CD14-positive monocyte (primary cell): Measurements from ENCODE around the gene PSAPL1. TPM values are rescaled to one million over a fixed set of nuclear protein-coding genes. Genes with fewer than 3 reads are reported as not detected.

Source experiments
- DNase-seq, 3 donors: peaks; one replicate each; pipeline ENCODE4 v3.0.0-alpha.2; 2011 to 2022
- H2AFZ ChIP-seq: 2 replicates; pipeline ENCODE4 v1.6.0; 2012; ENCODE audit warnings: mild to moderate bottlenecking, low read depth, low read length, inconsistent platforms; ENCODE audit not compliant: insufficient read depth, poor library complexity, severe bottlenecking
- H3K27ac ChIP-seq, 2 donors: 1 replicate in 1 of 2; 2 replicates in 1 of 2; pipeline ENCODE4 v1.5.1; 2012 to 2013; ENCODE audit warnings: low read length in 2 of 2, control low read depth in 1 of 2, inconsistent platforms in 1 of 2, low read depth in 1 of 2, mild to moderate bottlenecking in 1 of 2
- H3K27me3 ChIP-seq, 2 donors: one replicate each; pipeline versions ENCODE4 v1.6.0 to v1.6.1; 2011 to 2013; ENCODE audit warnings: low read length in 2 of 2; ENCODE audit not compliant: control insufficient read depth in 2 of 2, insufficient read depth in 2 of 2
- H3K36me3 ChIP-seq, 2 donors: replicated peaks in 1 of 2; 1 replicate in 1 of 2; 2 replicates in 1 of 2; pipeline versions ENCODE4 v1.5.1 to v1.6.1; 2012 to 2013; ENCODE audit warnings: low read length in 2 of 2, control low read depth in 1 of 2, inconsistent platforms in 1 of 2, mild to moderate bottlenecking in 1 of 2; ENCODE audit not compliant: insufficient read depth in 2 of 2, control insufficient read depth in 1 of 2
- H3K4me1 ChIP-seq, 2 donors: 1 replicate in 1 of 2; 2 replicates in 1 of 2; pipeline versions ENCODE4 v1.5.1 to v1.6.1; 2012 to 2013; ENCODE audit warnings: low read length in 2 of 2, control low read depth in 1 of 2, inconsistent platforms in 1 of 2, mild to moderate bottlenecking in 1 of 2, moderate library complexity in 1 of 2; ENCODE audit not compliant: insufficient read depth in 2 of 2, control insufficient read depth in 1 of 2
- H3K4me2 ChIP-seq: replicated peaks from 2 replicates; pipeline ENCODE3; 2012; ENCODE audit warnings: low read length, moderate library complexity, mild to moderate bottlenecking; ENCODE audit not compliant: poor library complexity, severe bottlenecking; ENCODE audit errors: extremely low read depth
- H3K4me3 ChIP-seq, 3 experiments: fragments of 200-600 bp in 1 of 3; sonication (generic) in 1 of 3; replicated peaks in 1 of 3; 1 replicate in 2 of 3; 2 replicates in 1 of 3; pipeline ENCODE4 v1.5.1; 2011 to 2013; ENCODE audit warnings: low read length in 3 of 3, mild to moderate bottlenecking in 3 of 3, control low read depth in 2 of 3, low read depth in 2 of 3, inconsistent platforms in 1 of 3, moderate library complexity in 1 of 3
- H3K79me2 ChIP-seq: 2 replicates; pipeline ENCODE4 v1.6.0; 2012; ENCODE audit warnings: mild to moderate bottlenecking, control low read depth, inconsistent platforms, low read length, moderate library complexity; ENCODE audit not compliant: insufficient read depth
- H3K9ac ChIP-seq: 2 replicates; pipeline ENCODE4 v1.6.0; 2017; ENCODE audit warnings: low read length, mild to moderate bottlenecking; ENCODE audit not compliant: insufficient read depth, poor library complexity, severe bottlenecking
- H3K9me3 ChIP-seq, 2 donors: replicated peaks in 1 of 2; 1 replicate in 1 of 2; 2 replicates in 1 of 2; pipeline versions ENCODE4 v1.5.1 to v1.6.1; 2012 to 2013; ENCODE audit warnings: low read length in 2 of 2, control low read depth in 1 of 2; ENCODE audit not compliant: control insufficient read depth in 1 of 2, insufficient read depth in 1 of 2
- H4K20me1 ChIP-seq: 2 replicates; pipeline ENCODE4 v1.6.0; 2012; ENCODE audit warnings: mild to moderate bottlenecking, low read length, control low read depth, moderate library complexity; ENCODE audit not compliant: insufficient read depth
- H3K27ac Mint-ChIP-seq, 7 donors: one replicate each; pipeline ENCODE4 v1.8.0; 2020; ENCODE audit warnings: mild to moderate bottlenecking in 7 of 7, mixed read lengths in 7 of 7, moderate library complexity in 6 of 7, inconsistent platforms in 2 of 7
- H3K27me3 Mint-ChIP-seq, 3 donors: one replicate each; pipeline ENCODE4 v1.8.0; 2021 to 2022; ENCODE audit warnings: low read depth in 3 of 3, mild to moderate bottlenecking in 3 of 3, mixed read lengths in 3 of 3, moderate library complexity in 3 of 3, inconsistent platforms in 1 of 3
- H3K36me3 Mint-ChIP-seq, 2 donors: one replicate each; pipeline ENCODE4 v1.8.0; 2020; ENCODE audit warnings: mixed read lengths in 2 of 2, inconsistent platforms in 1 of 2, mild to moderate bottlenecking in 1 of 2
- H3K4me1 Mint-ChIP-seq: one replicate; pipeline ENCODE4 v1.8.0; 2020; ENCODE audit warnings: mild to moderate bottlenecking, mixed read lengths
- H3K4me3 Mint-ChIP-seq, 2 donors: one replicate each; pipeline ENCODE4 v1.8.0; 2020; ENCODE audit warnings: mild to moderate bottlenecking in 2 of 2, mixed read lengths in 2 of 2, moderate library complexity in 1 of 2
- H3K9me3 Mint-ChIP-seq, 7 donors: one replicate each; pipeline ENCODE4 v1.8.0; 2020 to 2022; ENCODE audit warnings: mixed read lengths in 7 of 7, mild to moderate bottlenecking in 6 of 7, moderate library complexity in 6 of 7, inconsistent platforms in 2 of 7
- WGBS: methylation state at CpG from one replicate; pipeline ENCODE4 v1.1.5; 2013; ENCODE audit warnings: missing lambda C conversion rate; ENCODE audit not compliant: insufficient coverage; 5-methylcytosine and 5-hydroxymethylcytosine counted together
- intact Hi-C, 2 donors: fragments of 100-400 bp; cut with micrococcal nuclease; formaldehyde crosslinking; loops; one replicate each; pipeline versions ENCODE4 v1.15.0 to v1.15.1; 2023
- polyA plus RNA-seq, 3 donors: library from polyadenylated mRNA; depleted of rRNA in 1 of 3; unstranded in 2 of 3; stranded (reverse) in 1 of 3; fragments of 300-500 nt in 2 of 3; fragments of >200 nt in 1 of 3; fragmentation: Illumina TruSeq in 2 of 3; gene quantifications; 1 replicate in 2 of 3; 2 replicates in 1 of 3; pipeline ENCODE4 v1.2.3, GENCODE V29; 2012 to 2021
- TF ChIP-seq, protein P1 (sequence below): fragments of 200-600 bp; IDR thresholded peaks from one replicate; pipeline ENCODE4 v1.8.0; 2022; ENCODE audit warnings: antibody characterized with exemption, mild to moderate bottlenecking

PSAPL1 gene
- polyA plus RNA-seq, 3 donors: not detected

GRCh38 chr4:7461230-7461629, 26.5 kb upstream of the PSAPL1 start:
- no peak overlapping the region for H3K4me2 ChIP-seq
- H3K4me3 ChIP-seq: no peak overlapping the region
- no peaks in the 10 kb centered on the region for H3K79me2 ChIP-seq
- Mint-ChIP-seq H3K27me3 (peaks cover 6 to 12% (median 11%) of the 10 kb centered on the region in 3 donors), H3K4me3 (no peak overlapping the region), H3K4me1 (no peaks in the 10 kb centered on the region), H3K36me3 (no peaks in the 10 kb centered on the region), H3K9me3 (peaks cover 0 to 5% (median 0%) of the 10 kb centered on the region in 7 donors), H3K27ac (no peak overlapping the region)
- H4K20me1 ChIP-seq: no peaks in the 10 kb centered on the region
- TF ChIP-seq, protein P1, sequence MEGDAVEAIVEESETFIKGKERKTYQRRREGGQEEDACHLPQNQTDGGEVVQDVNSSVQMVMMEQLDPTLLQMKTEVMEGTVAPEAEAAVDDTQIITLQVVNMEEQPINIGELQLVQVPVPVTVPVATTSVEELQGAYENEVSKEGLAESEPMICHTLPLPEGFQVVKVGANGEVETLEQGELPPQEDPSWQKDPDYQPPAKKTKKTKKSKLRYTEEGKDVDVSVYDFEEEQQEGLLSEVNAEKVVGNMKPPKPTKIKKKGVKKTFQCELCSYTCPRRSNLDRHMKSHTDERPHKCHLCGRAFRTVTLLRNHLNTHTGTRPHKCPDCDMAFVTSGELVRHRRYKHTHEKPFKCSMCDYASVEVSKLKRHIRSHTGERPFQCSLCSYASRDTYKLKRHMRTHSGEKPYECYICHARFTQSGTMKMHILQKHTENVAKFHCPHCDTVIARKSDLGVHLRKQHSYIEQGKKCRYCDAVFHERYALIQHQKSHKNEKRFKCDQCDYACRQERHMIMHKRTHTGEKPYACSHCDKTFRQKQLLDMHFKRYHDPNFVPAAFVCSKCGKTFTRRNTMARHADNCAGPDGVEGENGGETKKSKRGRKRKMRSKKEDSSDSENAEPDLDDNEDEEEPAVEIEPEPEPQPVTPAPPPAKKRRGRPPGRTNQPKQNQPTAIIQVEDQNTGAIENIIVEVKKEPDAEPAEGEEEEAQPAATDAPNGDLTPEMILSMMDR: no peak
- H3K27me3 ChIP-seq: no peaks in the 10 kb centered on the region
- H3K36me3 ChIP-seq: no peaks in the 10 kb centered on the region
- H3K9me3 ChIP-seq: peaks cover 0 to 6% of the 10 kb centered on the region in 2 donors
- no peaks in the 10 kb centered on the region for H3K4me1 ChIP-seq
- no peak overlapping the region for H3K27ac ChIP-seq
- no peak overlapping the region for H3K9ac ChIP-seq
- intact Hi-C loops: no loop called here
- no peak overlapping the region for H2AFZ ChIP-seq
- no peak for DNase-seq
- 57% methylated on average over 14 of the region's 17 CpGs for WGBS

DNA sequence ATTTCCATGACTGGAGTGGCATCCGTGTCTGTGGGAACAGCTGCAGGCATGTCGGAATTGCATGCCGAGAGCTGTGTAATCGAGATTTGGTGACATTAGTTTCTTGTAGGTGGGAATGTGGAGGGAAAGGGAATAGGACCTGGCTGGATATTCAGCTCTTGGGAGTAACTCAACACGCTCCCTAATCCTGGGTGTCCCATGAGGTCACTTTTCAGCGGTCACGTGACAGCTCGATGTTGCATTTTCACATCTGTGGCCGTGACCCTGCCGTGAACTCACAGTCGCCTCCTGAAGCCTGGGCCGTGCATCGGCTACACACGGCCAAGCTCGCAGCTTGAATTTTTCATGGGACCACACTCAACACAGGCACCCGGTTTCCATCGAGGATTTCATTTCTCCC, 25.8 kb upstream of the PSAPL1 start:
- Histone ChIP-seq H3K27me3 (no peaks in the 10 kb centered on the region), H4K20me1 (no peaks in the 10 kb centered on the region), H3K79me2 (no peaks in the 10 kb centered on the region), H3K36me3 (no peaks in the 10 kb centered on the region), H3K9ac (no peak overlapping the region), H2AFZ (no peak overlapping the region), H3K4me3 (no peak overlapping the region), H3K27ac (no peak overlapping the region), H3K4me2 (no peak overlapping the region), H3K9me3 (no peaks in the 10 kb centered on the region), H3K4me1 (no peaks in the 10 kb centered on the region)
- Mint-ChIP-seq H3K9me3 (peaks cover 0 to 2% (median 0%) of the 10 kb centered on the region in 7 donors), H3K27me3 (peaks cover 6 to 11% (median 8%) of the 10 kb centered on the region in 3 donors), H3K4me1 (no peaks in the 10 kb centered on the region), H3K27ac (no peak overlapping the region), H3K36me3 (no peaks in the 10 kb centered on the region), H3K4me3 (no peak overlapping the region)
- intact Hi-C loops: no loop called here
- no peak for DNase-seq
- TF ChIP-seq, protein P1: no peak
- 83% methylated on average over 17 of the region's 17 CpGs for WGBS
